ENCODE measurements around the gene C2orf66.

Gene C2orf66

GRCh38 chr2:196809260-196809659 lies at the start of gene C2orf66:
Gene C2orf66 (minus strand): TSS chr2:196809355. CDS start chr2:196809336, 19 bp downstream.
- H3K27ac ChIP-seq, result no peak within 1 kb of the TSS
- TF ChIP-seq CTCF (conservative IDR thresholded peaks at IDR 0.05), result no peak

GRCh38 chr2:196854629-196855028 lies 45.5 kb upstream of the C2orf66 start:
- no peak overlapping the region for H3K27ac ChIP-seq
- no peak for TF ChIP-seq CTCF (conservative IDR thresholded peaks at IDR 0.05)

GRCh38 chr2:196853301-196854087 lies 44.3 kb upstream of the C2orf66 start:
- TF ChIP-seq CTCF (conservative IDR thresholded peaks at IDR 0.05), result no peak
- H3K27ac ChIP-seq, result no peak overlapping the region

GRCh38 chr2:196851088-196851487 lies 41.9 kb upstream of the C2orf66 start:
- TF ChIP-seq CTCF (conservative IDR thresholded peaks at IDR 0.05), result no peak
- H3K27ac ChIP-seq, result no peak overlapping the region

GRCh38 chr2:196849895-196850294 lies 40.7 kb upstream of the C2orf66 start:
- TF ChIP-seq CTCF (conservative IDR thresholded peaks at IDR 0.05), result peak; percentile 79
- H3K27ac ChIP-seq, result no peak overlapping the region

GRCh38 chr2:196846295-196846694 lies 37.1 kb upstream of the C2orf66 start:
- H3K27ac ChIP-seq, result no peak overlapping the region
- no peak for TF ChIP-seq CTCF (conservative IDR thresholded peaks at IDR 0.05)

- TF ChIP-seq CTCF (conservative IDR thresholded peaks at IDR 0.05), result no peak
Measured at GRCh38 chr2:196845371-196845770, 36.2 kb upstream of the C2orf66 start.

More at GRCh38 chr2:196845371-196845770, 36.2 kb upstream of the C2orf66 start:
- H3K27ac ChIP-seq, result no peak overlapping the region
